Epidermal melanocyte (primary cell): ENCODE measurements around the gene GTF2H4.
A peak's percentile ranks its signal among the peaks of the same experiment; 100 is the strongest.
"Not testable (repeated sequence)": the region's sequence is repeated elsewhere in the genome, so short reads cannot be mapped to it uniquely, and the experiment has no call there.

Source experiments
- DNase-seq: peaks from one replicate; pipeline ENCODE4 v3.0.0; 2011; ENCODE audit warnings: low spot score; ENCODE audit not compliant: insufficient read length

GTF2H4 gene

GRCh38 chr6:30907758-30908591 lies at the start of gene GTF2H4:
Gene GTF2H4 (plus strand): TSS chr6:30908207.
- peak; percentile 98 for DNase-seq

GRCh38 chr6:30859726-30860125 lies 48.3 kb upstream of the GTF2H4 start:
- not testable (repeated sequence) for DNase-seq

- no peak for DNase-seq
Measured at GRCh38 chr6:30861257-30862048, 46.6 kb upstream of the GTF2H4 start.

GRCh38 chr6:30862156-30862875 lies 45.7 kb upstream of the GTF2H4 start:
- no peak for DNase-seq

- no peak for DNase-seq
Measured at GRCh38 chr6:30864325-30864724, 43.7 kb upstream of the GTF2H4 start.

- DNase-seq, result not testable (repeated sequence)
Measured at GRCh38 chr6:30869241-30869749, 38.7 kb upstream of the GTF2H4 start.

- DNase-seq, result no peak
Measured at GRCh38 chr6:30870546-30870945, 37.5 kb upstream of the GTF2H4 start.

GRCh38 chr6:30871592-30872183 lies 36.3 kb upstream of the GTF2H4 start:
- no peak for DNase-seq

GRCh38 chr6:30873137-30873640 lies 34.8 kb upstream of the GTF2H4 start:
- DNase-seq, result no peak

- not testable (repeated sequence) for DNase-seq
Measured at GRCh38 chr6:30873795-30874194, 34.2 kb upstream of the GTF2H4 start.

- no peak for DNase-seq
Measured at GRCh38 chr6:30875244-30876038, 32.6 kb upstream of the GTF2H4 start.

GRCh38 chr6:30876039-30876730 lies 31.8 kb upstream of the GTF2H4 start:
- DNase-seq, result no peak

GRCh38 chr6:30877419-30878262 lies 30.4 kb upstream of the GTF2H4 start:
- peak; percentile 97 for DNase-seq

- no peak for DNase-seq
Measured at GRCh38 chr6:30879684-30880427, 28.2 kb upstream of the GTF2H4 start.

- no peak for DNase-seq
Measured at GRCh38 chr6:30880698-30881252, 27.2 kb upstream of the GTF2H4 start.

- DNase-seq, result no peak
Measured at GRCh38 chr6:30881392-30882203, 26.4 kb upstream of the GTF2H4 start.
